Measurements from ENCODE around the gene MYDGF. TPM values are rescaled to one million over a fixed set of nuclear protein-coding genes. Genes with fewer than 3 reads are reported as not detected.

The MYDGF gene
- total RNA-seq, 1 donor from 2014 or later: 48.8 TPM

DNA sequence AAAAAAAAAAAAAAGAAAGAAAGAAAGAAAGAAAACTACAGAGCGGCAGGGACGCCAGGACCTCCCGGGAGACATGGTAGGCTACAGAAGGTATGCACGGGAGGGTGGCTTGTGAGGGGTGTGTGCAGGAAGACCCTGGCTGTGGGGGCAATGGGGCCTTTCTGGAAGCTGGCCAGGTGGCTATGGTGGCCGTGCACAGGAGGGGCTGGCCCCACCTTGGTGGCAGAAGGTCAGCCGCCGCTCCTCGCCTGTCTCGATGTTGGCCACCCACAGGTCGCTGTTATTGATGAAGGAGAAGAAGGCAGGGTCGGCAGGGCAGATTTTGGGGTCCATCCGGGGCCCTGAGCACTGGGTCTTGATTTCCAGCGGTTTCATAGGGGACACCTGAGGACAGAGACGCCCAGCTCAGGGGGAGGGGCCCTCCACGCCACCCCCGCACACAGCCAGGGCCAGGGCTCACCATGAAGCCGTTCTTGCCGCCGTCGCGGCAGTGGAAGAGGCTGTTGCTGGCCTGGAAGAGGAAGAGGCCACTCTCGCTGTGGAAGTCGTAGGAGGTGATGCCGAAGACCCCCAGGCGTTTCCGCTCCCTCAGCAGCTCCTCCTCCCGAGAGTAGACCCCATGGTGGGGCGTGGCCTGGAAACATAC is 33.7 kb upstream of the MYDGF start:
- no peaks in the 10 kb centered on the region for H3K36me3 Mint-ChIP-seq (ENCODE audit: low read depth)
- no peak for DNase-seq (ENCODE audit: low read depth, low spot score)
- no peaks in the 10 kb centered on the region for H3K4me1 Mint-ChIP-seq
- TF ChIP-seq, protein P1, sequence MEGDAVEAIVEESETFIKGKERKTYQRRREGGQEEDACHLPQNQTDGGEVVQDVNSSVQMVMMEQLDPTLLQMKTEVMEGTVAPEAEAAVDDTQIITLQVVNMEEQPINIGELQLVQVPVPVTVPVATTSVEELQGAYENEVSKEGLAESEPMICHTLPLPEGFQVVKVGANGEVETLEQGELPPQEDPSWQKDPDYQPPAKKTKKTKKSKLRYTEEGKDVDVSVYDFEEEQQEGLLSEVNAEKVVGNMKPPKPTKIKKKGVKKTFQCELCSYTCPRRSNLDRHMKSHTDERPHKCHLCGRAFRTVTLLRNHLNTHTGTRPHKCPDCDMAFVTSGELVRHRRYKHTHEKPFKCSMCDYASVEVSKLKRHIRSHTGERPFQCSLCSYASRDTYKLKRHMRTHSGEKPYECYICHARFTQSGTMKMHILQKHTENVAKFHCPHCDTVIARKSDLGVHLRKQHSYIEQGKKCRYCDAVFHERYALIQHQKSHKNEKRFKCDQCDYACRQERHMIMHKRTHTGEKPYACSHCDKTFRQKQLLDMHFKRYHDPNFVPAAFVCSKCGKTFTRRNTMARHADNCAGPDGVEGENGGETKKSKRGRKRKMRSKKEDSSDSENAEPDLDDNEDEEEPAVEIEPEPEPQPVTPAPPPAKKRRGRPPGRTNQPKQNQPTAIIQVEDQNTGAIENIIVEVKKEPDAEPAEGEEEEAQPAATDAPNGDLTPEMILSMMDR (conservative IDR thresholded peaks at IDR 0.05): no peak
- no peaks in the 10 kb centered on the region for H3K9me3 Mint-ChIP-seq
- H3K4me3 Mint-ChIP-seq: no peak overlapping the region
- no peak overlapping the region for H3K27ac Mint-ChIP-seq (ENCODE audit: unreplicated experiment)
- no peaks in the 10 kb centered on the region for H3K27me3 Mint-ChIP-seq (ENCODE audit: low read depth)

DNA sequence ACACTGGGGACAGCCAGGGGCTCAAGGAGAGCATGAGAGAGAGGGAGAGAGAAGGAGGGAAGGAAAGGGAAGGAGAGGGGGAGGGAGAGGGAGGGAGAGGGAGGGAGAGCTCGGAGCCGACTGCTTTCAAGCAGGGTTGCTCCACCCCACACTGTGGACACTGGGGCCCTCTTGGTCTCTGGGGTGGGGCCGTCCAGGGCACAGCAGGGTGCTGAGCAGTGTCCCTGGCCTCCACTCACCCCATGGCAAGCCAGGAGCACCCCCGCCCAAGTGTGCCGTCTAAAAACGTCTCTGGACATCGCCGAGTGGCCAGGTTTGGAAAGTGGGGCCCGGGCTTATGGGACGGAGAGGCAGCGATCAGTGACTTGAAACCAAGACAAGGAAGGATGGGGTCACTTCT is 32.6 kb upstream of the MYDGF start:
- no peaks in the 10 kb centered on the region for H3K4me1 Mint-ChIP-seq
- no peaks in the 10 kb centered on the region for H3K27me3 Mint-ChIP-seq (ENCODE audit: low read depth)
- no peak for DNase-seq (ENCODE audit: low read depth, low spot score)
- no peaks in the 10 kb centered on the region for H3K36me3 Mint-ChIP-seq (ENCODE audit: low read depth)
- TF ChIP-seq, protein P1 (conservative IDR thresholded peaks at IDR 0.05): no peak
- H3K4me3 Mint-ChIP-seq: no peak overlapping the region
- no peak overlapping the region for H3K27ac Mint-ChIP-seq (ENCODE audit: unreplicated experiment)
- H3K9me3 Mint-ChIP-seq: no peaks in the 10 kb centered on the region

DNA sequence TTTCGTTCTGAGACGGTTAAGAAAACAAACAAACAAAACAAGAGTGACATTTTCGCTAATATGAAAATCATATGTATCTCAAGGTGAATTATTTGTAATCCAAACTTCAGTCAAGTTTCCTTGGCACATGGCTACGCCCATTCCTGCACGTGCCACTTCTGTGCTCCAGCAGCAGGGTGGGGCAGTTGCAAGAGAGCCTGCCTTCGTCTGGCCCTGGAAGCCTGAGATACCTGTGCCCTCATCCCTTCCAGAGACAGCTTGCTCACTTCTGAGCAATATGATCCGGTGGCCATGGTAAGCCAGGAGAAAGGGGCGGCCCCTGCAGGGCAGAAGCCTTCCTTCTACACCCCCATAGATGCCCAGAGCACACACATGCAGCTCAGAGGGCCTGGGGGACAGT is 31.4 kb upstream of the MYDGF start:
- no peaks in the 10 kb centered on the region for H3K27me3 Mint-ChIP-seq (ENCODE audit: low read depth)
- H3K9me3 Mint-ChIP-seq: no peaks in the 10 kb centered on the region
- H3K4me3 Mint-ChIP-seq: no peak overlapping the region
- TF ChIP-seq, protein P1 (conservative IDR thresholded peaks at IDR 0.05): no peak
- no peaks in the 10 kb centered on the region for H3K36me3 Mint-ChIP-seq (ENCODE audit: low read depth)
- H3K4me1 Mint-ChIP-seq: no peaks in the 10 kb centered on the region
- no peak for DNase-seq (ENCODE audit: low read depth, low spot score)
- no peak overlapping the region for H3K27ac Mint-ChIP-seq (ENCODE audit: unreplicated experiment)

GRCh38 chr19:4700693-4700970 is 30.5 kb upstream of the MYDGF start:
- no peaks in the 10 kb centered on the region for H3K9me3 Mint-ChIP-seq
- no peaks in the 10 kb centered on the region for H3K36me3 Mint-ChIP-seq (ENCODE audit: low read depth)
- H3K27ac Mint-ChIP-seq (ENCODE audit: unreplicated experiment): no peak overlapping the region
- no peak overlapping the region for H3K4me3 Mint-ChIP-seq
- no peak for DNase-seq (ENCODE audit: low read depth, low spot score)
- no peaks in the 10 kb centered on the region for H3K27me3 Mint-ChIP-seq (ENCODE audit: low read depth)
- TF ChIP-seq, protein P1 (conservative IDR thresholded peaks at IDR 0.05): no peak
- H3K4me1 Mint-ChIP-seq: no peaks in the 10 kb centered on the region

GRCh38 chr19:4699826-4700692 is 29.9 kb upstream of the MYDGF start:
- H3K4me1 Mint-ChIP-seq: no peaks in the 10 kb centered on the region
- TF ChIP-seq, protein P1 (conservative IDR thresholded peaks at IDR 0.05): no peak
- no peak overlapping the region for H3K4me3 Mint-ChIP-seq
- no peaks in the 10 kb centered on the region for H3K27me3 Mint-ChIP-seq (ENCODE audit: low read depth)
- DNase-seq (ENCODE audit: low read depth, low spot score): no peak
- no peaks in the 10 kb centered on the region for H3K9me3 Mint-ChIP-seq
- H3K36me3 Mint-ChIP-seq (ENCODE audit: low read depth): no peaks in the 10 kb centered on the region
- no peak overlapping the region for H3K27ac Mint-ChIP-seq (ENCODE audit: unreplicated experiment)

Measured in neural crest cell (in vitro differentiated cells).